Subcutaneous adipose tissue (tissue), 4 donors: ENCODE measurements around the gene FAM168B. TPM values are rescaled to one million over a fixed set of nuclear protein-coding genes. Genes with fewer than 3 reads are reported as not detected.

Source experiments
- CTCF ChIP-seq: fragments of 450-650 bp; IDR thresholded peaks from one replicate; pipeline ENCODE4 v1.5.1; 2016; ENCODE audit warnings: low read depth, mild to moderate bottlenecking, control low read depth, antibody characterized with exemption, moderate library complexity
- total RNA-seq, 4 donors: library from RNA; depleted of rRNA; stranded (reverse); fragments of >200 nt; gene quantifications; one replicate each; pipeline ENCODE4 v1.1.0, GENCODE V29; 2016

The FAM168B gene
- total RNA-seq, 4 donors from 2014 or later, result 72.1 to 107 (median 87.2) TPM

- no peak for TF ChIP-seq CTCF
Measured at GRCh38 chr2:131022731-131023130, 70.5 kb downstream of the FAM168B start.

- TF ChIP-seq CTCF, result no peak
Measured at GRCh38 chr2:131016826-131017741, 76.2 kb downstream of the FAM168B start.

GRCh38 chr2:131015764-131016163 lies 77.5 kb downstream of the FAM168B start:
- TF ChIP-seq CTCF, result no peak

DNA sequence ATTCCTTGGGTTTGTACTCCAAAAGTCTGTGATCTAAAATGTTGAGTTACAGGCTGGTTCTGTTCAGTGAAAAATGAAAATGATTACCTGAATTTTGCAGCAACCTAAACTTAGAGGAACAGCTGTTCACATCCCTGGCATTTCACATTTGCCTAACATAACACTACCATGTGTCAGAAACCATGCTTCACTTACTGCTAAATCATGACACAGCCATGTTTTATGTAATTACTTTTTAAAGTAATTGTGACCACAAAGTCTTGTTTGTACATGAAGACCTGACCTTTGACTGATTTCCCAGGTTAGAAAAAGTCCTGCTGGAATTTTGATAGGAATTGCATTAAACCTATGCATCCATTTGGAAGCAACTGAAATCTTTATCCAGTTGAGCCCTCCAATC lies 79.1 kb downstream of the FAM168B start:
- TF ChIP-seq CTCF, result no peak

DNA sequence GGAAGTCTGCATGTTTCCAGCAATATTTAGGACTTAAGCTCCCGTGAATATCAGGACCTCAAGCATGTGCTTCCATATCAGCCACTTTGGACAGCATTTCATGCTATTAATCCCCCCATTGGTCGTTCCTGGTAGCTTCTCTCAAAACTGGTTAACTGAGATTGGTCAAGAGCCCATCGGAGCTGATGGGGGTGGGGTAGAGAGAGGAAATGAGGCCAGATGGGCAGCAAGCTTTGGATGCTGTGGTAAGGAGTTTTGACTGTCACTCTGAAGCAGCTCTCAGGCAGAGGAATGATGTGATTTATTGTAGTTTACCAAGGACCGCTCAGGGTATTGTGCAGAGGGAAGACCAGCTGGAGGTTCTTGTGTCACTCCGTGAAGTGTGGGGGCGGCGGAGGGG lies 81.8 kb downstream of the FAM168B start:
- no peak for TF ChIP-seq CTCF

DNA sequence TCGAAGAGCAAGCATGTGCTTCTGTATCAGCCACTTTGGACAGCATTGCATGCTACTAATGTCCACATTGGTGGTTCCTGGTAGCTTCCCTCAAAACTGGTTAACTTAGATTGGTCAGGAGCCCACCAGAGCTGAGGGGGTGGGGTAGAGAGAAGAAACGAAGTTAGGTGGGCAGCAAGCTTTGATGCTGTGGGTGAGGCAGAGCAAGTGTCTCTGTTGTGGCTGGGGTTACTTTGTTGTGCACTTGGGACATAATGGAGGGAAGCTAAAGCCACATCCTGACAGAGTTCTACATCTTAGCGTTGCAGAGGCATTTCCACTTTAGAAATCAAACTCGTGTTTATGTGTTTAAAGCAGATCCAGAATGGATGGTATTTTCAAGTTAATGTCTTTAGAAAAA lies 82.7 kb downstream of the FAM168B start:
- no peak for TF ChIP-seq CTCF

- no peak for TF ChIP-seq CTCF
Measured at GRCh38 chr2:131009713-131010475, 83.4 kb downstream of the FAM168B start.
